ENCODE data around the gene VDR.

The VDR gene

GRCh38 chr12:47838286-47838931, 66.4 kb downstream of the VDR start:
- Histone ChIP-seq H3K4me1 (peaks cover 0 to 13% (median 3%) of the 10 kb centered on the region in 4 donors), H3K27me3 (no peaks in the 10 kb centered on the region), H3K9me3 (no peaks in the 10 kb centered on the region), H3K4me3 (no peak overlapping the region), H3K36me3 (peaks cover 0 to under 1% (median 0%) of the 10 kb centered on the region in 3 donors), H3K27ac (peak overlapping the region in 1 of 2 donors; percentile 12)
- peak in 1 of 2 donors; percentile 67 for DNase-seq
- intact Hi-C loops (cut with DNase I; ENCODE audit: low total_unique reads) = loop anchor here (2.0 to 5.0 kb wide), 3 partner anchors 60 to 1294 kb away; partner anchors contain the start of gene TUBA1B
- TF ChIP-seq CTCF (IDR thresholded peaks at IDR 0.05) = peak in 1 of 2 experiments; percentile 59

DNA sequence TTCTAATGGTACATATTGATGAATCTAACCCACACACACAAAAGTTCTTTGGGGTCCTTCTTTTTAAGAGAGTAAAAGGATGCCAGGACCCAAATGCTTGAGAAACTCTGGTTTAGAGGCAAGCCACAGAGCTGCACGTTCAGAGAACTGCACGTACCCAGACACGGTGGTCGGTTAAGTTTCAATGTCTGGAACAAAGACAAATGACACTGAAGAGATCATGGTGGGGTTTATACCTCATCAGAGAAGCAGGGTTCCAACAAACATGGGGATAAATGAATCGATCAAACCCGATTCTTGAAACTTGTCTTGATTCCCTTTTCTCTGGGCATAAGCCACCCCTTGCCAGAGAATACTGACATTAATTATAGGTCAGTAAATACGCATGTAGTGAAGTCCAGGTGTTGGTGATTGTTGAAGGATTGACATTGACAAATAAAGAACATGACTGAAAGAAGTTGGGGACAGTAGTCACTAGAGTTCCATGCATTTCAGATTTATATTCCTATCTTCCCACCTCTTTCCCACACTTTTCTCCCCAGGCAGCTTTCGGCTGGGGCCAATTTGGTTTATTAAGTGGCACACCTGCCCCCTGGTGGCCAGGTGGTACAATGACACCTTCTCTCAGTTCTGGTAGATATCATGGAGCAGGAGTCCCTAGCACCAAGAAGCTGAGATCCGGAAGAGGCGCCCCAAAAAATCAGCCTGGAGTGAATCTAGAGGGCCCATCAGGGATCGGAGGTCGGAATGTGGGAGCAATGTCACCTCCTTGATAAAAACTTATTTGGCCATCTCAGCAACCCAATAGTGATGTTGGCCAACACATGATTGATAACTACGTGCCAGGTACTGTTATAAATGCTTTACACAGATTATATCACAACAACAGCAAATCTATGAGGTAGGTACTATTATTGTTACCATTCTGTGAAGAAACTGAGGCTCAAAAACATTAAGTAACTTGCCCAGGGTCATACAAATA, 67.3 kb downstream of the VDR start:
- Histone ChIP-seq H3K27ac (peak overlapping the region in 1 of 2 donors; percentile 12), H3K36me3 (no peaks in the 10 kb centered on the region), H3K4me3 (no peak overlapping the region), H3K4me1 (peaks cover 0 to 13% (median 3%) of the 10 kb centered on the region in 4 donors), H3K9me3 (no peaks in the 10 kb centered on the region), H3K27me3 (no peaks in the 10 kb centered on the region)
- intact Hi-C loops (cut with DNase I; ENCODE audit: low total_unique reads) = loop anchor here (2.0 to 5.0 kb wide), 3 partner anchors 59 to 1295 kb away; partner anchors contain the start of gene TUBA1B
- peak; percentile 73 to 87 for DNase-seq
- peak; percentile 85 to 96 for TF ChIP-seq CTCF (IDR thresholded peaks at IDR 0.05)

GRCh38 chr12:47835831-47836155, 69.0 kb downstream of the VDR start:
- no peak for TF ChIP-seq CTCF (IDR thresholded peaks at IDR 0.05)
- H3K4me3 ChIP-seq = no peak overlapping the region
- intact Hi-C loops (cut with DNase I; ENCODE audit: low total_unique reads) = loop anchor here (5.0 kb wide), 2 partner anchors 118 to 1297 kb away; partner anchors contain the start of gene TUBA1B
- H3K27ac ChIP-seq = no peak overlapping the region
- H3K4me1 ChIP-seq = peaks cover 0 to 13% (median 3%) of the 10 kb centered on the region in 4 donors
- H3K9me3 ChIP-seq = no peaks in the 10 kb centered on the region
- H3K36me3 ChIP-seq = no peaks in the 10 kb centered on the region
- DNase-seq = no peak
- no peaks in the 10 kb centered on the region for H3K27me3 ChIP-seq

DNA sequence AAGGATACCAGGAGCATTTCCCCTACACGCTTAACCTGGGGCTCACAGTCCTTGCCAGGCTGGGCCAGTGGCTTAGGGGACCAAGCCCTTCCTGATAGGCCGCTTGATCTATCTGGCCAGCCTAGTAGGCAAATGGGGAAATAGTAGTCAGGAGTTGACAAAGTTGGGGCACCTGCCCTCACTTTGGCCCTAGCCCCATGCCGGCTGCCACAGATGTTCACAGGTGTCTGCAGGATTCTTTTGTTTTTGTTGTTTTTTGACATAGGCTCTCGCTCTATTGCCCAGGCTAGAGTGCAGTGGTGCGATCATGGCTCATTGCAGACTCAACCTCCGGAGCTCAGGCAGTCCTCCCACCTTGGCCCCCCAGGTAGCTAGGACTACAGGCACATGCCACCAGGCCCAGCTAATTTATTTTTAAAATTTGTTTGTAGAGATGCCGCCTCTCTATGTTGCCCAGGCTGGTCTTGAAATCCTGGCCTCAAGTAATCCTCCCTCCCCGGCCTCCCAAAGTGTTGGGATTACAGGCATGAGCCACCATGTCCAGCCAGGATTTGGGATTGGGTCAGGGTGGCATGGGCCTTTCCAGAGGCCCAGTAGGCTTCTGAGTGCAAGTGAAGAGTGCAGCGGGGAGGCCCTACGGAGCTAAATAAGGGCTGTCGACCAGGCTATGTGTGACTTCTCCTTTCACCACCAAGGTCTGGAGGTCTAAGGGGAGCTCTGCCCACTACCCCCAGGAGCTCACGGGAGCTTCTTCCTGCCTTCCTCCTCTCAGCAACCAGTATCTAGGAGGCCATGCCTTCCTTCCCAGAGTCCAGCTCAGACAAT, 69.6 kb downstream of the VDR start:
- Histone ChIP-seq H3K27me3 (no peaks in the 10 kb centered on the region), H3K36me3 (no peaks in the 10 kb centered on the region), H3K4me3 (no peak overlapping the region), H3K27ac (no peak overlapping the region), H3K9me3 (no peaks in the 10 kb centered on the region), H3K4me1 (peaks cover 0 to 13% (median 3%) of the 10 kb centered on the region in 4 donors)
- no peak for TF ChIP-seq CTCF (IDR thresholded peaks at IDR 0.05)
- no peak for DNase-seq
- intact Hi-C loops (cut with DNase I; ENCODE audit: low total_unique reads) = loop anchor here (5.0 kb wide), 2 partner anchors 118 to 1297 kb away; partner anchors contain the start of gene TUBA1B
